GM10266 (cell line): Measurements from ENCODE around the gene GNA12.

Experiments used
- DNase-seq: peaks from one replicate; pipeline ENCODE4 v3.0.0; 2012; ENCODE audit errors: extremely low spot score
- TF ChIP-seq, protein P1 (sequence below): IDR thresholded peaks from 2 replicates; pipeline ENCODE4 v1.5.1; 2012; ENCODE audit warnings: mild to moderate bottlenecking, low read depth; ENCODE audit not compliant: control insufficient read depth, insufficient read depth; ENCODE audit errors: missing control alignments

GNA12 gene

GRCh38 chr7:2838873-2839578 lies 5.1 kb downstream of the GNA12 start:
- TF ChIP-seq, protein P1, sequence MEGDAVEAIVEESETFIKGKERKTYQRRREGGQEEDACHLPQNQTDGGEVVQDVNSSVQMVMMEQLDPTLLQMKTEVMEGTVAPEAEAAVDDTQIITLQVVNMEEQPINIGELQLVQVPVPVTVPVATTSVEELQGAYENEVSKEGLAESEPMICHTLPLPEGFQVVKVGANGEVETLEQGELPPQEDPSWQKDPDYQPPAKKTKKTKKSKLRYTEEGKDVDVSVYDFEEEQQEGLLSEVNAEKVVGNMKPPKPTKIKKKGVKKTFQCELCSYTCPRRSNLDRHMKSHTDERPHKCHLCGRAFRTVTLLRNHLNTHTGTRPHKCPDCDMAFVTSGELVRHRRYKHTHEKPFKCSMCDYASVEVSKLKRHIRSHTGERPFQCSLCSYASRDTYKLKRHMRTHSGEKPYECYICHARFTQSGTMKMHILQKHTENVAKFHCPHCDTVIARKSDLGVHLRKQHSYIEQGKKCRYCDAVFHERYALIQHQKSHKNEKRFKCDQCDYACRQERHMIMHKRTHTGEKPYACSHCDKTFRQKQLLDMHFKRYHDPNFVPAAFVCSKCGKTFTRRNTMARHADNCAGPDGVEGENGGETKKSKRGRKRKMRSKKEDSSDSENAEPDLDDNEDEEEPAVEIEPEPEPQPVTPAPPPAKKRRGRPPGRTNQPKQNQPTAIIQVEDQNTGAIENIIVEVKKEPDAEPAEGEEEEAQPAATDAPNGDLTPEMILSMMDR, result no peak
- peak; percentile 33 for DNase-seq

DNA sequence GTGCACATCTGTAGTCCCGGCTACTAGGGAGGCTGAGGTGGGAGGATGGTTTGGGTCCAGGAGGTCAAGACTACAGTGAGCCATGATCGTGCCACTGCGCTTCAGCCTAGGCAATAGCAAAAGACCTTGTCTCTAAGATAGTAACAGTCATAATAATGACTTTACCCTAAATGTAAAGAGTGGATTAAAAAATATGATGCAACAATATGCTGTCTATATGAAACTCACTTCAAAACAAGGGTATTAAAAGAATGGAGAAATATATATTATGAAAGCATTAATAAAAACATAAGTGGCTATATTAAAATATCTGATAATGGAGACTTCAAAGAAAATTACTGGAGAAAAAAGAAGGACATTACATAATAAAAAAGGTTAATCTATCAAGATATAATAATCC lies 5.7 kb downstream of the GNA12 start:
- DNase-seq, result no peak
- TF ChIP-seq, protein P1, result no peak

DNA sequence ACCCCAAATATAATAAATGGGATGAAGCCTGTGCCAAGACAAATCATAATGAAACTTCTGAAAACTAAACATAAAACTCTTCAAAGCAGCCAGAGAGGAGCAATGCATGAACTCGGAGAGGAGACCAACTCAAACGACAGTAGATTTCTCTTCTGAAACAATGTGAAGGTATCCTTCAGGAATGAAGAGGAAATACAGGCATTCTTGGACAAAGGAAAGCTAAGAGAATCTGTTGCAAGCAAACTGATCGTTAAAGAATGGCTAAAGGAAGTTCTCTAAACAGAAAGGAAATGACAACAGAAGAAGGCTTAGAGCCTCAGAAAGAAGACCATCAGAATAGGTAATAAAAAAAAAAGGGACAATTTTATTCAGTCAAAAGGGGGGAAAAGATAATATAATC lies 6.6 kb downstream of the GNA12 start:
- TF ChIP-seq, protein P1, result no peak
- no peak for DNase-seq

- no peak for DNase-seq
- TF ChIP-seq, protein P1, result no peak
Measured at GRCh38 chr7:2834748-2835441, 9.2 kb downstream of the GNA12 start.

GRCh38 chr7:2833083-2833910 lies 10.8 kb downstream of the GNA12 start:
- DNase-seq, result no peak
- TF ChIP-seq, protein P1, result no peak

GRCh38 chr7:2832461-2832860 lies 11.6 kb downstream of the GNA12 start:
- no peak for DNase-seq
- TF ChIP-seq, protein P1, result no peak
